AG10803 (cell line): ENCODE data around the gene TAF4.

Source experiments
- DNase-seq: peaks from one replicate; pipeline ENCODE4 v3.0.0; 2010; ENCODE audit warnings: low read depth
- H3K4me3 ChIP-seq: 2 replicates; pipeline ENCODE4 v1.5.1; 2011; ENCODE audit warnings: mild to moderate bottlenecking, low read length, control low read depth
- TF ChIP-seq, protein P1 (sequence below): conservative IDR thresholded peaks from 2 replicates; pipeline ENCODE4 v1.5.1; 2011; ENCODE audit warnings: mild to moderate bottlenecking, low read length, control low read depth, inconsistent platforms

Gene TAF4

GRCh38 chr20:61998343-61999121 lies 67.1 kb downstream of the TAF4 start:
- no peak for DNase-seq
- H3K4me3 ChIP-seq: no peak overlapping the region
- TF ChIP-seq, protein P1, sequence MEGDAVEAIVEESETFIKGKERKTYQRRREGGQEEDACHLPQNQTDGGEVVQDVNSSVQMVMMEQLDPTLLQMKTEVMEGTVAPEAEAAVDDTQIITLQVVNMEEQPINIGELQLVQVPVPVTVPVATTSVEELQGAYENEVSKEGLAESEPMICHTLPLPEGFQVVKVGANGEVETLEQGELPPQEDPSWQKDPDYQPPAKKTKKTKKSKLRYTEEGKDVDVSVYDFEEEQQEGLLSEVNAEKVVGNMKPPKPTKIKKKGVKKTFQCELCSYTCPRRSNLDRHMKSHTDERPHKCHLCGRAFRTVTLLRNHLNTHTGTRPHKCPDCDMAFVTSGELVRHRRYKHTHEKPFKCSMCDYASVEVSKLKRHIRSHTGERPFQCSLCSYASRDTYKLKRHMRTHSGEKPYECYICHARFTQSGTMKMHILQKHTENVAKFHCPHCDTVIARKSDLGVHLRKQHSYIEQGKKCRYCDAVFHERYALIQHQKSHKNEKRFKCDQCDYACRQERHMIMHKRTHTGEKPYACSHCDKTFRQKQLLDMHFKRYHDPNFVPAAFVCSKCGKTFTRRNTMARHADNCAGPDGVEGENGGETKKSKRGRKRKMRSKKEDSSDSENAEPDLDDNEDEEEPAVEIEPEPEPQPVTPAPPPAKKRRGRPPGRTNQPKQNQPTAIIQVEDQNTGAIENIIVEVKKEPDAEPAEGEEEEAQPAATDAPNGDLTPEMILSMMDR: no peak

- no peak overlapping the region for H3K4me3 ChIP-seq
- TF ChIP-seq, protein P1: no peak
Measured at GRCh38 chr20:61997891-61998290, 67.8 kb downstream of the TAF4 start.

GRCh38 chr20:61997372-61997771 lies 68.3 kb downstream of the TAF4 start:
- no peak overlapping the region for H3K4me3 ChIP-seq
- TF ChIP-seq, protein P1: no peak
- DNase-seq: no peak

More at GRCh38 chr20:61997891-61998290, 67.8 kb downstream of the TAF4 start:
- no peak for DNase-seq

GRCh38 chr20:61994546-61994945 lies 71.1 kb downstream of the TAF4 start:
- H3K4me3 ChIP-seq: no peak overlapping the region
- TF ChIP-seq, protein P1: no peak
- DNase-seq: no peak

- TF ChIP-seq, protein P1: no peak
Measured at GRCh38 chr20:61993058-61993457, 72.6 kb downstream of the TAF4 start.

GRCh38 chr20:61991476-61991875 lies 74.2 kb downstream of the TAF4 start:
- H3K4me3 ChIP-seq: no peak overlapping the region
- DNase-seq: no peak
- TF ChIP-seq, protein P1: no peak

More at GRCh38 chr20:61993058-61993457, 72.6 kb downstream of the TAF4 start:
- H3K4me3 ChIP-seq: no peak overlapping the region
- no peak for DNase-seq

- H3K4me3 ChIP-seq: no peak overlapping the region
- DNase-seq: no peak
- TF ChIP-seq, protein P1: no peak
Measured at GRCh38 chr20:61990484-61990883, 75.2 kb downstream of the TAF4 start.
